DND-41 (cell line): Measurements from ENCODE around the gene ICAM5.

Experiments
- CTCF ChIP-seq: IDR thresholded peaks from 2 replicates; pipeline ENCODE4 v1.5.1; 2012; ENCODE audit warnings: borderline replicate concordance, low read length, moderate library complexity, mild to moderate bottlenecking; ENCODE audit not compliant: poor library complexity, severe bottlenecking; ENCODE audit errors: extremely low read depth
- EZH2 ChIP-seq: IDR thresholded peaks from 3 replicates; pipeline ENCODE4 v1.6.1; 2012; ENCODE audit warnings: borderline replicate concordance, low read depth, mild to moderate bottlenecking, moderate library complexity, low read length, inconsistent platforms; ENCODE audit not compliant: severe bottlenecking

GRCh38 chr19:10262771-10263170 is 27.0 kb upstream of the ICAM5 start:
- TF ChIP-seq CTCF (no peak), EZH2 (no peak)
